Measurements from ENCODE around the gene SH3BP4. TPM values are rescaled to one million over a fixed set of nuclear protein-coding genes. Genes with fewer than 3 reads are reported as not detected.

The SH3BP4 gene
- total RNA-seq, 1 donor from 2014 or later, result 9.6 TPM

- no peak for TF ChIP-seq CTCF (IDR thresholded peaks at IDR 0.05; ENCODE audit: borderline replicate concordance)
- Histone ChIP-seq H3K27me3 (ENCODE audit: low read depth) (no peaks in the 10 kb centered on the region), H3K4me1 (peaks cover 3% of the 10 kb centered on the region), H3K36me3 (no peaks in the 10 kb centered on the region), H3K27ac (replicated peaks) (no peak overlapping the region), H3K9me3 (replicated peaks) (peaks cover 4% of the 10 kb centered on the region), H3K4me3 (no peak overlapping the region)
- intact Hi-C loops (cut with micrococcal nuclease), result no loop called here
- DNase-seq, result no peak
These were observed 32.1 kb upstream of the SH3BP4 start for GRCh38 chr2:234919711-234920110.

GRCh38 chr2:234920836-234921235 lies 31.0 kb upstream of the SH3BP4 start:
- no peaks in the 10 kb centered on the region for H3K27me3 ChIP-seq (ENCODE audit: low read depth)
- peaks cover 11% of the 10 kb centered on the region for H3K9me3 ChIP-seq (replicated peaks)
- no peak overlapping the region for H3K4me3 ChIP-seq
- no peak for TF ChIP-seq CTCF (IDR thresholded peaks at IDR 0.05; ENCODE audit: borderline replicate concordance)
- no peak overlapping the region for H3K27ac ChIP-seq (replicated peaks)
- no peak for DNase-seq
- H3K4me1 ChIP-seq, result peaks cover 3% of the 10 kb centered on the region
- intact Hi-C loops (cut with micrococcal nuclease), result no loop called here
- no peaks in the 10 kb centered on the region for H3K36me3 ChIP-seq

- TF ChIP-seq CTCF (IDR thresholded peaks at IDR 0.05; ENCODE audit: borderline replicate concordance), result no peak
- Histone ChIP-seq H3K9me3 (replicated peaks) (peaks cover 11% of the 10 kb centered on the region), H3K27ac (replicated peaks) (no peak overlapping the region), H3K4me3 (no peak overlapping the region), H3K27me3 (ENCODE audit: low read depth) (peaks cover 5% of the 10 kb centered on the region), H3K36me3 (no peaks in the 10 kb centered on the region), H3K4me1 (no peaks in the 10 kb centered on the region)
- intact Hi-C loops (cut with micrococcal nuclease), result no loop called here
- no peak for DNase-seq
These were observed 22.8 kb upstream of the SH3BP4 start for GRCh38 chr2:234929002-234929401.

GRCh38 chr2:234930397-234930796 lies 21.4 kb upstream of the SH3BP4 start:
- no peak overlapping the region for H3K4me3 ChIP-seq
- intact Hi-C loops (cut with micrococcal nuclease), result no loop called here
- peaks cover 5% of the 10 kb centered on the region for H3K27me3 ChIP-seq (ENCODE audit: low read depth)
- H3K4me1 ChIP-seq, result no peaks in the 10 kb centered on the region
- no peak for TF ChIP-seq CTCF (IDR thresholded peaks at IDR 0.05; ENCODE audit: borderline replicate concordance)
- H3K27ac ChIP-seq (replicated peaks), result no peak overlapping the region
- DNase-seq, result no peak
- H3K9me3 ChIP-seq (replicated peaks), result no peaks in the 10 kb centered on the region
- H3K36me3 ChIP-seq, result no peaks in the 10 kb centered on the region

- Histone ChIP-seq H3K27ac (replicated peaks) (no peak overlapping the region), H3K4me3 (no peak overlapping the region), H3K4me1 (no peaks in the 10 kb centered on the region), H3K36me3 (no peaks in the 10 kb centered on the region), H3K9me3 (replicated peaks) (no peaks in the 10 kb centered on the region), H3K27me3 (ENCODE audit: low read depth) (peaks cover 9% of the 10 kb centered on the region)
- intact Hi-C loops (cut with micrococcal nuclease), result no loop called here
- TF ChIP-seq CTCF (IDR thresholded peaks at IDR 0.05; ENCODE audit: borderline replicate concordance), result no peak
- DNase-seq, result no peak
These were observed 20.4 kb upstream of the SH3BP4 start for GRCh38 chr2:234931371-234931770.
